RWPE1 (cell line): ENCODE measurements around the gene KAT6B.

Source experiments
- CTCF ChIA-PET: fragments of 350-600 bp; sonication (Branson Sonifier 250); formaldehyde crosslinking; extraction: SDS; loops from one replicate; lab custom pipeline; 2021; lab: Yijun Ruan, JAX
- POLR2A ChIA-PET: fragments of 400-600 bp; formaldehyde crosslinking; extraction: SDS; loops from one replicate; lab custom pipeline; 2020; ENCODE audit warnings: antibody characterized with exemption; ENCODE audit not compliant: low non-redundant PET; lab: Yijun Ruan, JAX
- DNase-seq: peaks from one replicate; pipeline ENCODE4 v3.0.0; 2012; ENCODE audit warnings: low spot score
- H3K27ac ChIP-seq: fragments of 450-650 bp; 2 replicates; pipeline ENCODE4 v1.5.1; 2017
- CTCF ChIP-seq: fragments of 450-650 bp; conservative IDR thresholded peaks from 2 replicates; pipeline ENCODE4 v1.5.1; 2017; ENCODE audit warnings: low read depth, mild to moderate bottlenecking

The KAT6B gene

GRCh38 chr10:75013522-75013921, 187.1 kb downstream of the KAT6B start:
- no peak for DNase-seq
- no peak overlapping the region for H3K27ac ChIP-seq
- no peak for TF ChIP-seq CTCF
- ChIA-PET CTCF (no interaction called here), POLR2A (no interaction called here)

- ChIA-PET POLR2A (no interaction called here), CTCF (interaction anchor here (0.5 to 0.6 kb wide), 2 partner anchors 134 to 208 kb away, joined by 5 to 7 read pairs; no protein-coding TSS in a partner anchor)
These were observed 188.3 kb downstream of the KAT6B start for GRCh38 chr10:75014516-75015230.

DNA sequence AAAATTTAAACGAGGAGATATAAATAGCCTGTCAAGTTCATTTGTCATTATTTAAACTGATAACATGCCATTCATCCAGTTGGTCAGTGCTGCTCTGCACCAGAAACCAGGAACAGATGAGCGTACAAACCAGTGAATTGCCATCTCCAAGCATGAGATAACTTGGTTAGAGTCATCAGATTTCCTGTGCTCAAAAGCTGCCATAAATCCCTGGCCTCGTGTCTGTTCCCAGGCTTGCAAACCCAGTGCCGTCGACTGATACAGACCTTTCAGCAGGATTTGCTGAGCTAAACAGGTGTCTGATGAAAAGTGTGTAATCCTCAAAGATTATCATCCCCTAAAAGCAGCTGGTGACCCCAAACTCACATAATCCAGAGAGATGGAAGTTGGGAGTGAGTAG, 189.0 kb downstream of the KAT6B start:
- no peak overlapping the region for H3K27ac ChIP-seq
- no peak for TF ChIP-seq CTCF
- CTCF ChIA-PET, result no interaction called here
- POLR2A ChIA-PET, result interaction anchor here (0.6 kb wide), 1 partner anchor 333 kb away, joined by 4 read pairs; no protein-coding TSS in a partner anchor
- DNase-seq, result no peak

More at GRCh38 chr10:75014516-75015230, 188.3 kb downstream of the KAT6B start:
- H3K27ac ChIP-seq, result no peak overlapping the region
- TF ChIP-seq CTCF, result no peak
- DNase-seq, result no peak

GRCh38 chr10:75016325-75016724, 189.9 kb downstream of the KAT6B start:
- ChIA-PET CTCF (no interaction called here), POLR2A (no interaction called here)
- no peak for DNase-seq
- TF ChIP-seq CTCF, result no peak
- no peak overlapping the region for H3K27ac ChIP-seq

DNA sequence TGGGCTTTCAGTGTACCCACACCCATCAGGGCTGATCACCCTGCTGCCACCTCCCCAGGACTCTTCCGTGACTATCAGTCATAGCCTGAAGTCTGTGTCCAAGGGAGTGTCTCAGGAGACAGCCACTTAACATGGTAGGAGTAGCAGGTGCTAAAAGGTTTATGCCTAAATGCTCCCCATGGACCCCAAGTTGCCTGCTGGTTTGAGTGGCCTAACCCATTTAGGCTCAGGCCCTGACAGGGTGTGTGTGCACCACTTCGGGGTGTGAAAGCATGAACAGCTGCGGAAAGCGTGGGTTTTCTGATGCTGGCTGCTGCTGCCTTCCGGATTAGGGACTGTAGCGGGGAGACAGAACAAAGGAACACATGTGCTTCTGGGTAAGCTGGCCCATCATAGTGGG, 191.9 kb downstream of the KAT6B start:
- no peak for DNase-seq
- POLR2A ChIA-PET, result no interaction called here
- no peak overlapping the region for H3K27ac ChIP-seq
- TF ChIP-seq CTCF, result no peak
- CTCF ChIA-PET, result interaction anchor here (0.6 kb wide), 1 partner anchor 37 kb away, joined by 3 read pairs; no protein-coding TSS in a partner anchor

DNA sequence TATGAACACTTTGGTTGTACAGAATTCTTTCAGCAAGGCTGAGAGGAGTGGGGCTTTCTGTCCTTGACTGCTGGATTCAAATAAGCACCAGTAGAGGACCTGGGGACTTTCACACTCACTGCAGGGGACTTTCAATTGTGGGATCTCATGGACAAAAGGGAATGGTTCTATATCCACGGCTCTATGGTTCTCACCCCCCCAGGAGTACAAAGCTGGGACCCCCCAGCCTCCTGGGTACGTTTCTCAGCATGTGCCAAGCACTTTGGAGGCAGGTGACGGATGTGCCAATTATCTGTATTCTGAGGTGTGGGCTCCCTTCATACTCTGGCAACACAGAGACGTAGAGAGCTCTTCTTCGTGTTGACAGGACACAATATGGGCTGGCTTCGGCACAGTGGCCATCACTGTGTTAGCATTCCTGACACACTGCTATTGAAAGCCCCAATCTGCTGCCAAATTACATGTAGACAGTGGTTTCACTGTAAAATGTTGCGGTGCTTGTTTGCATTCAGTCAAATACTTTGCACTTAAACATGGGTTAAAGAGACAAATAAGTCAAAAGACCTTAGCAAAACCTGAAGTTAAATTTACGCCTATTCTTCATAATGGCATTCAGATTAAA, 192.4 kb downstream of the KAT6B start:
- CTCF ChIA-PET, result interaction anchor here (0.6 kb wide), 1 partner anchor 176 kb away, joined by 3 read pairs; no protein-coding TSS in a partner anchor
- no peak overlapping the region for H3K27ac ChIP-seq

More for the DNA sequence above, 192.4 kb downstream of the KAT6B start:
- no peak for DNase-seq
- POLR2A ChIA-PET, result no interaction called here
- no peak for TF ChIP-seq CTCF
